Endodermal cell (in vitro differentiated cells): Measurements from ENCODE around the gene RPL13. TPM values are rescaled to one million over a fixed set of nuclear protein-coding genes. Genes with fewer than 3 reads are reported as not detected.

Experiments used
- DNase-seq: peaks from one replicate; pipeline ENCODE4 v3.0.0-alpha.2; 2017
- H3K27ac ChIP-seq: 2 replicates; pipeline ENCODE4 v1.5.1; 2013; ENCODE audit warnings: mild to moderate bottlenecking, low read depth, low read length, moderate library complexity
- H3K27me3 ChIP-seq: 2 replicates; pipeline ENCODE4 v1.6.1; 2013; ENCODE audit warnings: mild to moderate bottlenecking, low read length, moderate library complexity; ENCODE audit not compliant: insufficient read depth, control insufficient read depth, poor library complexity, severe bottlenecking
- H3K36me3 ChIP-seq: 2 replicates; pipeline ENCODE4 v1.7.0; 2013; ENCODE audit warnings: mild to moderate bottlenecking, low read length, moderate library complexity; ENCODE audit not compliant: control insufficient read depth, insufficient read depth
- H3K4me1 ChIP-seq: one replicate; pipeline ENCODE4 v1.7.0; 2013; ENCODE audit warnings: low read length; ENCODE audit not compliant: control insufficient read depth, insufficient read depth
- H3K4me3 ChIP-seq: 2 replicates; pipeline ENCODE4 v1.5.1; 2013; ENCODE audit warnings: mild to moderate bottlenecking, low read length, moderate library complexity
- H3K9ac ChIP-seq: 2 replicates; pipeline ENCODE4 v1.6.1; 2013; ENCODE audit warnings: mild to moderate bottlenecking, low read length, moderate library complexity; ENCODE audit not compliant: poor library complexity, severe bottlenecking; ENCODE audit errors: extremely low read depth
- H3K9me3 ChIP-seq: 2 replicates; pipeline ENCODE4 v1.6.1; 2013; ENCODE audit warnings: mild to moderate bottlenecking, low read length, moderate library complexity; ENCODE audit not compliant: control insufficient read depth
- H3K27ac Mint-ChIP-seq: 2 replicates; pipeline ENCODE4 v1.8.0; 2020; ENCODE audit warnings: mixed read lengths
- H3K27me3 Mint-ChIP-seq: 2 replicates; pipeline ENCODE4 v1.8.0; 2021; ENCODE audit warnings: mild to moderate bottlenecking, mixed read lengths; ENCODE audit not compliant: insufficient read depth
- H3K36me3 Mint-ChIP-seq: 2 replicates; pipeline ENCODE4 v1.8.0; 2020; ENCODE audit warnings: low read depth, mixed read lengths
- H3K4me1 Mint-ChIP-seq: 2 replicates; pipeline ENCODE4 v1.8.0; 2020; ENCODE audit warnings: mixed read lengths
- H3K4me3 Mint-ChIP-seq: 2 replicates; pipeline ENCODE4 v1.8.0; 2020; ENCODE audit warnings: mild to moderate bottlenecking, moderate library complexity, mixed read lengths
- H3K9me3 Mint-ChIP-seq: 2 replicates; pipeline ENCODE4 v1.8.0; 2020; ENCODE audit warnings: mild to moderate bottlenecking, mixed read lengths
- WGBS, 2 experiments: methylation state at CpG; one replicate each; pipeline versions ENCODE4 v1.1.5 to v1.1.7; 2013; ENCODE audit warnings: missing lambda C conversion rate in 2 of 2, mixed read lengths in 1 of 2; ENCODE audit not compliant: insufficient coverage in 1 of 2, insufficient read length in 1 of 2; 5-methylcytosine and 5-hydroxymethylcytosine counted together
- total RNA-seq, 2 donors: library from RNA; stranded (reverse); fragmentation: NEBNext Ultra II Directional in 1 of 2; extraction: Animal tissue kit (Norgen Biotek cat#: 25700) in 1 of 2; gene quantifications; 2 replicates in 1 of 2; 3 replicates in 1 of 2; pipeline ENCODE4 v1.2.1, GENCODE V29; 2021
- TF ChIP-seq, protein P1 (sequence below): fragments of 200-600 bp; sonication (generic); conservative IDR thresholded peaks from 2 replicates; pipeline ENCODE4 v1.5.0; 2021; ENCODE audit warnings: antibody characterized with exemption, mild to moderate bottlenecking

Gene RPL13
- total RNA-seq, 2 donors from 2014 or later = 1,911 to 2,019 TPM

DNA sequence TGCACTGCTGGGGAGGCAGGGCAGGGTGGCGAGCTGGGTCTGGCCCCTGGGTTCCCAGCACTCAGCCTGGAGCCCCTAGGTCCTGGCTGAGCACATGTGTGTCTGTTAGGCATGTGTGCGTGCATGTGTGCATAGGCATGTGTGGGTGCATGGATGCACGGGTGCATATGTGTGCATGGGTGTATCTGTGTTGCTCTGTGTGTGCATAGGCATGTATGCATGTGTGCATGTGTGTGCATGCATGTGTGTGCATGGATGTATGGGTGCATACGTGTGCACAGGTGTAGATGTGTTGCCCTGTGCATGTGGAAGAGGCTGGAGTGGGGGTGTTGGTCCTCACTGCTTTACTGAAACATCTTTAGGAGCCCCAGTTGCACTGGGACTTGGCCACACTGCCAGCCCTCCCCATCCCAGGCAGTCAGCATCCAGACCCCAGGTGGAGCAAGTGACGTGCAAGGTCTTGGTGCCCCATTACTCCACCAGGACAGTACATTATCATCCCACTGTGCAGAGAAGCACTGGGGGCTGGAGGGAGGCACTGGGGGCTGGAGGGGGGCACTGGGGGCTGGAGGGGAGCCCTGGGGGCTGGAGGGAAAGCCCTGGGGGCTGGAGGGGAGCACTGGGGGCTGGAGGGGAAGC lies 42.6 kb downstream of the RPL13 start:
- Histone ChIP-seq H3K9me3 (no peaks in the 10 kb centered on the region), H3K4me1 (peaks cover 4% of the 10 kb centered on the region), H3K4me3 (no peak overlapping the region), H3K36me3 (no peaks in the 10 kb centered on the region), H3K9ac (no peak overlapping the region), H3K27me3 (no peaks in the 10 kb centered on the region), H3K27ac (no peak overlapping the region)
- H3K4me3 Mint-ChIP-seq = no peak overlapping the region
- H3K27ac Mint-ChIP-seq = peak overlapping the region; percentile 48
- TF ChIP-seq, protein P1, sequence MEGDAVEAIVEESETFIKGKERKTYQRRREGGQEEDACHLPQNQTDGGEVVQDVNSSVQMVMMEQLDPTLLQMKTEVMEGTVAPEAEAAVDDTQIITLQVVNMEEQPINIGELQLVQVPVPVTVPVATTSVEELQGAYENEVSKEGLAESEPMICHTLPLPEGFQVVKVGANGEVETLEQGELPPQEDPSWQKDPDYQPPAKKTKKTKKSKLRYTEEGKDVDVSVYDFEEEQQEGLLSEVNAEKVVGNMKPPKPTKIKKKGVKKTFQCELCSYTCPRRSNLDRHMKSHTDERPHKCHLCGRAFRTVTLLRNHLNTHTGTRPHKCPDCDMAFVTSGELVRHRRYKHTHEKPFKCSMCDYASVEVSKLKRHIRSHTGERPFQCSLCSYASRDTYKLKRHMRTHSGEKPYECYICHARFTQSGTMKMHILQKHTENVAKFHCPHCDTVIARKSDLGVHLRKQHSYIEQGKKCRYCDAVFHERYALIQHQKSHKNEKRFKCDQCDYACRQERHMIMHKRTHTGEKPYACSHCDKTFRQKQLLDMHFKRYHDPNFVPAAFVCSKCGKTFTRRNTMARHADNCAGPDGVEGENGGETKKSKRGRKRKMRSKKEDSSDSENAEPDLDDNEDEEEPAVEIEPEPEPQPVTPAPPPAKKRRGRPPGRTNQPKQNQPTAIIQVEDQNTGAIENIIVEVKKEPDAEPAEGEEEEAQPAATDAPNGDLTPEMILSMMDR = no peak
- WGBS, 2 experiments = 73 to 89% methylated on average over 3 to 5 of the region's 5 CpGs
- no peaks in the 10 kb centered on the region for H3K36me3 Mint-ChIP-seq
- no peak for DNase-seq
- no peaks in the 10 kb centered on the region for H3K27me3 Mint-ChIP-seq
- H3K4me1 Mint-ChIP-seq = peaks cover 11% of the 10 kb centered on the region
- H3K9me3 Mint-ChIP-seq = no peaks in the 10 kb centered on the region

DNA sequence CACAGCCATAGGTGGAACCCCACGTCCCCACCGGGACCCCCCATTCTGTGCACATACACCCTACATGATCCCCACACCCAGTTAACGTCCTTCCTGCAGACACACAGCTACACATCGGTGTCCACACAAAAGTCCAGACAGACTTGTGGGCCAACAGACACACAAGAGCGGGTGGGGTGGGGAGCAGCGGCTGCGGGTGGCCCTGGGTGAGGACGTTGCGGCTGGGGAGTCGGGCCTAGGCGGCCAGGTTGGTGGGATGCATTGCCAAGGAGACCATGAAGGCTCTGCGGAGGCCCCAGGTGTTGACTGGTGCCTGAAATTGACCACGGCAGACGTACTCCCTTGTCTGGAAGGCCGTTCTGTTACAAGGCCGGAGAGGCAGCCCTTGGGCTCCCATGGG lies 44.3 kb downstream of the RPL13 start:
- Histone ChIP-seq H3K36me3 (no peaks in the 10 kb centered on the region), H3K27me3 (no peaks in the 10 kb centered on the region), H3K9me3 (no peaks in the 10 kb centered on the region), H3K9ac (no peak overlapping the region), H3K4me1 (peaks cover 7% of the 10 kb centered on the region), H3K4me3 (no peak overlapping the region), H3K27ac (no peak overlapping the region)
- DNase-seq = no peak
- no peaks in the 10 kb centered on the region for H3K36me3 Mint-ChIP-seq
- H3K9me3 Mint-ChIP-seq = no peaks in the 10 kb centered on the region
- H3K27ac Mint-ChIP-seq = no peak overlapping the region
- TF ChIP-seq, protein P1 = no peak
- peaks cover 15% of the 10 kb centered on the region for H3K4me1 Mint-ChIP-seq
- WGBS, 2 experiments = 92 to 96% methylated on average over 9 to 16 of the region's 16 CpGs
- no peak overlapping the region for H3K4me3 Mint-ChIP-seq
- H3K27me3 Mint-ChIP-seq = no peaks in the 10 kb centered on the region

DNA sequence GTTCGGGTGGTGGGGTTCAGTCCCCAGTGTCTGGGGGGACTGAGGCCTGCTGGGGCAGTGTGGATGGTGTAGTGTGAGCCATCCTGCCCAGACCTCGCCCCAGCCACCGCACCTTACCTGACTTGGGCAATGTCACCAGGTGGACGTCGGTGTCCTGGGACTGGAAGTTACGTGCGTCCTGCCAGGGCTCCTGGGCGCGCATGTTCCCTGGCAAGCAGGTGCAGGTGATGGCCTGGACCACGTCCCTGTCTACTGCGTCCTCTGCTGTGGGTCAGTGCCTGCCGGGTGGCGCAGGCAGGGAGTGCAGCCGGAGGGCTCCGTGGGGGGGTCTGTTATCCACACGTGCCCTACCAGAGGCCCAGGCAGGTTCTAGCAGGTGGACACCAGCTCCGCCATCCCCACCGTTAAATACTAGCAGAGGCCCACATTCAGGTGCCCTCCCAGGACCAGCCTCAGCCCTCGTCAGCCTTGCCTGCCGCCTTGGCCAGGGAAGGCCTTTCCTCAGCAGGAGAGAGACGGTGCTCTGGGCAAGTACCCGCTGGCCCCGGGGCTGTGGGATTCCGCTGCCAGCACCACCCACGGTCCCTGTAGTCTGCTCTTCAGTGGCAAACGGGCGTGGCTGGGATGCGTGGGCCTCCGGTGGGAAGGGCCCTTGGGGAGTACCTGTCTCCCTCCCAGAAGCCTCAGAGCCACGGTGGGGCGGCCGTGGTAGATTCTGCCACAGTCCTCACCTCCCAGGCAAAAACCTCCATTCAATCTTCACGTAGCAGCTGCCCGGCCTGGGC lies 44.9 kb downstream of the RPL13 start:
- Histone ChIP-seq H3K9ac (no peak overlapping the region), H3K36me3 (no peaks in the 10 kb centered on the region), H3K4me3 (no peak overlapping the region), H3K9me3 (no peaks in the 10 kb centered on the region), H3K27me3 (no peaks in the 10 kb centered on the region), H3K4me1 (peaks cover 7% of the 10 kb centered on the region), H3K27ac (no peak overlapping the region)
- 94% methylated on average over 27 to 34 of the region's 34 CpGs for WGBS, 2 experiments
- no peak overlapping the region for H3K27ac Mint-ChIP-seq
- no peak for DNase-seq
- H3K4me3 Mint-ChIP-seq = no peak overlapping the region
- H3K9me3 Mint-ChIP-seq = no peaks in the 10 kb centered on the region
- no peaks in the 10 kb centered on the region for H3K36me3 Mint-ChIP-seq
- TF ChIP-seq, protein P1 = no peak
- no peaks in the 10 kb centered on the region for H3K27me3 Mint-ChIP-seq
- H3K4me1 Mint-ChIP-seq = peaks cover 15% of the 10 kb centered on the region
